Upper lobe of right lung (tissue), 1 donor: ENCODE results near the gene NUDT1. TPM values are rescaled to one million over a fixed set of nuclear protein-coding genes. Genes with fewer than 3 reads are reported as not detected.
A peak's percentile ranks its signal among the peaks of the same experiment; 100 is the strongest.

ENCODE experiments used
- ATAC-seq: fragments of 200-7000 bp; cut with Tn5 transposase; one replicate; pipeline ENCODE4 v1.9.1; 2020; ENCODE audit warnings: mild to moderate bottlenecking, moderate library complexity
- DNase-seq: peaks from one replicate; pipeline ENCODE4 v3.0.0-alpha.2; 2020
- H3K27ac ChIP-seq: fragments of 200-600 bp; one replicate; pipeline ENCODE4 v1.8.0; 2022
- H3K27me3 ChIP-seq: fragments of 200-600 bp; one replicate; pipeline ENCODE4 v1.8.0; 2022; ENCODE audit warnings: mild to moderate bottlenecking
- H3K36me3 ChIP-seq: fragments of 200-600 bp; one replicate; pipeline ENCODE4 v1.8.0; 2022
- H3K4me1 ChIP-seq: fragments of 200-600 bp; one replicate; pipeline ENCODE4 v1.8.0; 2022
- H3K4me3 ChIP-seq: fragments of 200-600 bp; one replicate; pipeline ENCODE4 v1.8.0; 2022; ENCODE audit warnings: mild to moderate bottlenecking
- H3K9me3 ChIP-seq: fragments of 200-600 bp; one replicate; pipeline ENCODE4 v1.8.0; 2022
- CTCF ChIP-seq: fragments of 200-600 bp; IDR thresholded peaks from one replicate; pipeline ENCODE4 v1.8.0; 2022; ENCODE audit warnings: antibody characterized with exemption
- intact Hi-C: fragments of 100-400 bp; cut with DNase I; formaldehyde crosslinking; loops from one replicate; pipeline ENCODE4 v1.11.0; 2022
- total RNA-seq: library from RNA; stranded (reverse); fragmentation: NEBNext Ultra II Directional; extraction: Animal tissue kit (Norgen Biotek cat#: 25700); gene quantifications from one replicate; pipeline ENCODE4 v1.2.1, GENCODE V29; 2021
- donor health status: DM: no; HTN: yes; CAD: no; lungs with severe emphysema.

The NUDT1 gene
- total RNA-seq, 1 donor from 2014 or later, result 13.2 TPM

GRCh38 chr7:2212906-2213305 is 29.1 kb upstream of the NUDT1 start:
- H3K4me1 ChIP-seq, result no peaks in the 10 kb centered on the region
- intact Hi-C loops, result no loop called here
- no peaks in the 10 kb centered on the region for H3K9me3 ChIP-seq
- no peak overlapping the region for H3K4me3 ChIP-seq
- ATAC-seq (no peak), DNase-seq (peak; percentile 42)
- peaks cover 72% of the 10 kb centered on the region for H3K36me3 ChIP-seq
- no peak overlapping the region for H3K27ac ChIP-seq
- no peaks in the 10 kb centered on the region for H3K27me3 ChIP-seq
- TF ChIP-seq CTCF, result no peak

GRCh38 chr7:2213551-2214215 is 28.3 kb upstream of the NUDT1 start:
- Histone ChIP-seq H3K4me3 (no peak overlapping the region), H3K9me3 (no peaks in the 10 kb centered on the region), H3K4me1 (no peaks in the 10 kb centered on the region), H3K27me3 (no peaks in the 10 kb centered on the region), H3K36me3 (peaks cover 73% of the 10 kb centered on the region), H3K27ac (no peak overlapping the region)
- TF ChIP-seq CTCF, result no peak
- DNase-seq (no peak), ATAC-seq (no peak)
- intact Hi-C loops, result no loop called here

GRCh38 chr7:2214636-2215035 is 27.4 kb upstream of the NUDT1 start:
- DNase-seq (no peak), ATAC-seq (no peak)
- Histone ChIP-seq H3K9me3 (no peaks in the 10 kb centered on the region), H3K4me3 (no peak overlapping the region), H3K27me3 (no peaks in the 10 kb centered on the region), H3K4me1 (no peaks in the 10 kb centered on the region), H3K27ac (no peak overlapping the region), H3K36me3 (peaks cover 77% of the 10 kb centered on the region)
- no peak for TF ChIP-seq CTCF
- intact Hi-C loops, result no loop called here

GRCh38 chr7:2215851-2216250 is 26.2 kb upstream of the NUDT1 start:
- H3K36me3 ChIP-seq, result peaks cover 84% of the 10 kb centered on the region
- H3K9me3 ChIP-seq, result no peaks in the 10 kb centered on the region
- no peak for ATAC-seq
- intact Hi-C loops, result no loop called here
- H3K27ac ChIP-seq, result no peak overlapping the region
- no peaks in the 10 kb centered on the region for H3K27me3 ChIP-seq
- TF ChIP-seq CTCF, result no peak
- no peak for DNase-seq
- H3K4me3 ChIP-seq, result no peak overlapping the region
- no peaks in the 10 kb centered on the region for H3K4me1 ChIP-seq

GRCh38 chr7:2217206-2217605 is 24.8 kb upstream of the NUDT1 start:
- H3K36me3 ChIP-seq, result peaks cover 87% of the 10 kb centered on the region
- no peaks in the 10 kb centered on the region for H3K4me1 ChIP-seq
- no peak for DNase-seq
- no peaks in the 10 kb centered on the region for H3K27me3 ChIP-seq
- no peak overlapping the region for H3K4me3 ChIP-seq
- no peak for TF ChIP-seq CTCF
- no peak overlapping the region for H3K27ac ChIP-seq
- intact Hi-C loops, result no loop called here
- no peak for ATAC-seq
- H3K9me3 ChIP-seq, result no peaks in the 10 kb centered on the region
